Measurements from ENCODE around the gene MBNL2.

MBNL2 gene

DNA sequence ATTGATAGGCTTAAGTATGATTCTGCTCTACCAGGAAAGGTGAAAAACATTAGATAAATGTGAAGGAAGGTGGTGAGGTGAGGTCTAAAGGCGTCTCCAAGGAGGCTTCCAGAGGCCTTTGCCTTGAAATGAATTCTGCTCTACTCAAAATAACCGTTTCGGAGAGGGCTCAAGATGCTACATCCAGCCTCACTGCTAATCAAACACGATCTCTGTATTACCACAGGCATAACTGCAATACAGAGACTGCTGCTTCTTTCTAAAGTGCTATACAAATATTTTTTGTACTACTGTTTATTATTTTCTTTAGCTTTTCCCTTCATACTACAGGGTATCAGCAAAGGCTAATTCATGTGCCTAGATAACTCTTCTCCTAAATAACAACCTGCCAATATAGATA, 16.8 kb downstream of the MBNL2 start:
- no peak overlapping the region for H3K4me3 ChIP-seq (ENCODE audit: low read depth, low read length)
- no peak for TF ChIP-seq CTCF (IDR thresholded peaks at IDR 0.05; ENCODE audit: low read depth, low read length)

GRCh38 chr13:97239306-97239705, 17.2 kb downstream of the MBNL2 start:
- no peak overlapping the region for H3K4me3 ChIP-seq (ENCODE audit: low read depth, low read length)
- TF ChIP-seq CTCF (IDR thresholded peaks at IDR 0.05; ENCODE audit: low read depth, low read length) = no peak

DNA sequence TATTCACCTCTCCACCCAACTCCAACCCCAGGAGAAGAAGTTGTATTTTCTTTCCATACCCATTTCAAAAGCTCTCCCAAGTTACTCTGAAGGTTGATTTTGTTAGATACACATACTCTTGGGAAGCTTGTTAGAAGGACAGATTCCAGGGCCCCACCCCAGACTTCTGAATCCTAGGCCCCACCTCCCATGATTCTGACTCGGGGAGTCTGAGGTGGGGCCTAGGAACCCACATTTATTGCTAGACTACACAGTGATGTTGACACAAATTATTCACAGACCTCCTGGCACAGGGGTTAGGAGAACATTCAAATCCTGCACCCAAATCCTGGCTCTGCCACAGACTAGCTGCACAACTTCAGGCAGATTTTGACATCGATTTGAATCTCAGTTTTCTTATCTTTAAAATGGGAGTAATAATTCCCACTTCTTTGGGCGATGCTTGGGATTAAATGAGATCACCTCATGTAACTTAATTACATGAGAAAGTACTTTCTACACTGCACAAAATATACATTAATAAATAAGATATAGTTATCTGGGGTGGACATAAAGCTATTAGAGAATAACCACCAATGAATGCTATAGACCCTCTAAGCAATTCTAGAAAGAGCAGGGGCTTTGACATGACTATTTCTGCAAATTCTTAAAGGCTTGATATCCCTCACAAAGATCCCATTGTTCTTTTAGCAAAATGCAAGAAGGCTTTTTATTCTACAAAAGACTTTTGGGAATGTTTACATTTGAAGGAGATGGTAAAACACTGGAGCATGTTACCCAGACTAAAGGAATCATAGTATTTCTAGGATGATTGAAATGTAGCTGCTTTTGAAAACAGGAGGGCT, 18.0 kb downstream of the MBNL2 start:
- TF ChIP-seq CTCF (IDR thresholded peaks at IDR 0.05; ENCODE audit: low read depth, low read length) = no peak
- no peak overlapping the region for H3K4me3 ChIP-seq (ENCODE audit: low read depth, low read length)

DNA sequence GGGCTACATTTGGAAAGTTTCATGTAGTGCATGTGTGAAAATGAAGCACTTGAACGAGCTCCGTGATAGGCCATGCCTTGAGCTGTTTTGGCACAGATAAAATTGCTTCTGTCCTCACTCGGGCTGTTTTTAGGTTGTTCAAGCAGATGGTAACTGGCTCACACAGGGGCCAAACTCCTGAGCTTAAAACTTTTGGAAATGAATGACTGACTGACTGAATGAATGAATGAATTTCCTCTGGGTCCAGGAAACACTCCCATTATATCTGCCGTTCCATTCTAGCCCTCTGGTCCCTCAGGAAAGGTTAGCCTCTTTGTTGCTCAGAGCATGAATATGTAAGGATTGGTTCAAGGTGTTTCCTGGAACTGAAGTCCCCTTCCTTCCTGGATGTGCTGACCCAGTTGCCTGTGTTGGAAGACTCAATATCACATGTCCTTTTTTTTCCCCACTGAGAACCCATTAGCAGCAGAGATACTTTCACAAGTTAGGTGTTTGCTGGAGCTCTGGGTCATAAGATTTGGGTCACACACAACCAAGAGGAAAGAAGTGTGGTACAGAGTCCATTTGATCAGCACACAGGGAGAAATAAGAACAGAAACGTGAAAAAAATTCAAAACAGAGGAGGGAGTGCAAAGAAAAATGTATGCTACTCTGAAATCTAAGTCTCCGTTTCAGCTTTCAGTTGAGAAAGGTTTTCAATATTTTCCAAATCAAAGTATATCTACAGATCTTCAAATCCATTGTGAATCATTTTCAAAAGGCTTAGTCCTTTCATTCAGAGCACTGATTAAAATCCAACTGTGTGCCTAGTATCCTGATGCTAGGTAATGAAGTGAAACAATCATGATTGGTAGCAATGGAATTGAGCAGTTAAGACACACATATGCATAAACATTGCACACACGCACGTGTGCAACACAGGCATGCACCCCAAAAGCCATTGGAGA, 18.9 kb downstream of the MBNL2 start:
- no peak overlapping the region for H3K4me3 ChIP-seq (ENCODE audit: low read depth, low read length)
- TF ChIP-seq CTCF (IDR thresholded peaks at IDR 0.05; ENCODE audit: low read depth, low read length) = no peak

DNA sequence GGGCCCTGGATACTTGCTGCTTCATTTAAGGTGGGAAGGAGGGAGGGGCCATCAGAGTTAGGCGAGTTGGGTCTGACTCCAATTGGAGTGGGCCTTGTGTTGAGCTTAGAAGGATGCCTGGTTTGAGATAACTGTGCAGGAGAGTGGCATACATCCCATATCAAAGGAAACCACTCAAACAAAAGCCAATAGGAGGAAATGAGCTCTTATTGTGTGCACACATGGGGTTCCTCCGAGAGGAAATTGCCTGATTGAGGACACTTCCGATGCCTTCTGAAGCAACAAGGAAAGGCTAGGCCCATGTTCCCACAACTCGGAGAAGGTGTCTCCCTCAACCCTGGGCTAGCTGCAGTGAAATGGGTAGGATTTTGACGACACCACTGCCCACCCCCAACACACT, 19.6 kb downstream of the MBNL2 start:
- no peak for TF ChIP-seq CTCF (IDR thresholded peaks at IDR 0.05; ENCODE audit: low read depth, low read length)
- no peak overlapping the region for H3K4me3 ChIP-seq (ENCODE audit: low read depth, low read length)

DNA sequence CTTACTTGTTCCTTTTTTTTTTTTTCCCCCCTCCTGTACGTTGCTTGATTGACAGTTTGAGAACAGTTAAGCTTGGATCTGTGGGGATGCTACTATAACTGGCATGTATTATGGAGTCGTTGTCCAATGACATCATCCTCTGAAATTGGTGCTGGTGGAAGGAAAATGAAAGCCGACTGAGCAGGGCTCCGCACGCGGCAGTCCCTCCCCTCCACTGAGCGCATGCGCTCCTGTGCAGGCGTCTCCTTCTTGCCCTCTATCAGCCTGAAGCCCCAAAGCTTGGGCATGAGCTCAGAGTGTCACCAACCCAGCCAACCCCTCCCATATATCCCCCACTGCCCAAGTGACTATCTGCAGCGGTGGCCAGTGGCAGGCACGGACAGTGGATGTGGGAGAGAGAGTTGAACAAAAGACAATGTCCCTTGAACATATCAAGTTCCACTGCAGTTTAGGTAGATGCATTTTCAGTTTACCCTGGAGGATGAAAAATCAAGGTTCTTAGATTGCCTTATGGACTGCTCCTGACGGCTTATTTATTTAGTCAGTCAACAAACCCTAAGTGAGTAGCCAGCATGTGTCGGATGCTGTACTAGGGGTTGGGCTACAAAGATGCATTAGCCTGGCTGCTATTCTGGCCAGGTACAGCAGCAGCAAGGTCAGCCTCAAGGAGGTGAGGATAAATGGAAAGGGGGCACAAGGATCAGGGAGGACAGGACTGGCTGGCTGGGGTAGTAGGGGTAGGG, 20.8 kb downstream of the MBNL2 start:
- no peak overlapping the region for H3K4me3 ChIP-seq (ENCODE audit: low read depth, low read length)
- no peak for TF ChIP-seq CTCF (IDR thresholded peaks at IDR 0.05; ENCODE audit: low read depth, low read length)
